ENCODE measurements around the gene PAX6.

DNA sequence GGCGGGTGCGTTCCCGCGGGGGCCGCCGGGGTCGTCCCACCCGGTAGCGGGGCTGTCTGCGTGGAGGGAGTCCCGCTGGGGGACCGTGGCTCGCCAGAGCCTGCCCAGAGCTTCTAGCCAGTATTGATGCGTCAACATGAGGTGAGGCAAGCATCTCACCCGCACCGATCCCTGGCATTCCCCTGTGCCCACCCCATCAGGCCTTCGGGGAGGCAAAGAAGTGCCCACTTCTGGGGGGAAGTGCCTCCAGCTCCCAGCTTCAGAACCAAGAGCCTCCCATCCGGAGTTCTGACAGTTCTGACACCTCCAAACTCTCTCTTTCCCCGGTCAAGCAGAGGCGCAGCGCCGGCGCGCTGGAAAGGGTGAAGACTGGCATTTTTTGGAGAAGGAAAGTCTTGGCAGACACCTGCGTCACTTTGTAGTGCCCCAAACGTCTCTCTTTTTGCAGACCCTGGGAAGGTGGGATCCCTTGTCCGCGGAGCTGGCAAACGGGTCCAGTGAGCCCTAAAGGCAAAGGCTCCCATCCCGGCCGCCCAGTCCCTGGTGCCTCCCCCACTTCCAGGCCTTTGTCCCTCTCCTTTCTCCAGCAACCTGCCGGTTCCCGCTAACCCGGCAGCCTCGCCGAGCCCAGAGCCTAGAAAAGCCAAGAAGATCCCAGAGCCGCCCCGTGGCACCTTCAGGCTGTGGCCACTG lies 3.2 kb upstream of the PAX6 start:
- TF ChIP-seq POLR2AphosphoS5 (IDR thresholded peaks at IDR 0.05; ENCODE audit: low read depth, low read length) (no peak), SIN3A (IDR thresholded peaks at IDR 0.05; ENCODE audit: borderline replicate concordance, insufficient read depth, low read depth, low read length) (no peak)
- TF ChIP-seq, protein P1, sequence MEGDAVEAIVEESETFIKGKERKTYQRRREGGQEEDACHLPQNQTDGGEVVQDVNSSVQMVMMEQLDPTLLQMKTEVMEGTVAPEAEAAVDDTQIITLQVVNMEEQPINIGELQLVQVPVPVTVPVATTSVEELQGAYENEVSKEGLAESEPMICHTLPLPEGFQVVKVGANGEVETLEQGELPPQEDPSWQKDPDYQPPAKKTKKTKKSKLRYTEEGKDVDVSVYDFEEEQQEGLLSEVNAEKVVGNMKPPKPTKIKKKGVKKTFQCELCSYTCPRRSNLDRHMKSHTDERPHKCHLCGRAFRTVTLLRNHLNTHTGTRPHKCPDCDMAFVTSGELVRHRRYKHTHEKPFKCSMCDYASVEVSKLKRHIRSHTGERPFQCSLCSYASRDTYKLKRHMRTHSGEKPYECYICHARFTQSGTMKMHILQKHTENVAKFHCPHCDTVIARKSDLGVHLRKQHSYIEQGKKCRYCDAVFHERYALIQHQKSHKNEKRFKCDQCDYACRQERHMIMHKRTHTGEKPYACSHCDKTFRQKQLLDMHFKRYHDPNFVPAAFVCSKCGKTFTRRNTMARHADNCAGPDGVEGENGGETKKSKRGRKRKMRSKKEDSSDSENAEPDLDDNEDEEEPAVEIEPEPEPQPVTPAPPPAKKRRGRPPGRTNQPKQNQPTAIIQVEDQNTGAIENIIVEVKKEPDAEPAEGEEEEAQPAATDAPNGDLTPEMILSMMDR (IDR thresholded peaks at IDR 0.05): no peak
